H9 (cell line): Measurements from ENCODE around the gene MYLK4. TPM values are rescaled to one million over a fixed set of nuclear protein-coding genes. Genes with fewer than 3 reads are reported as not detected.

Experiments used
- DNase-seq: peaks from one replicate; pipeline ENCODE4 v3.0.0-alpha.2; 2017
- H2AFZ ChIP-seq: one replicate; pipeline ENCODE4 v1.6.1; 2013; ENCODE audit warnings: mild to moderate bottlenecking, low read length, control low read depth, moderate library complexity
- H2AK5ac ChIP-seq: 2 replicates; pipeline ENCODE4 v1.6.1; 2013; ENCODE audit warnings: low read length, control low read depth, mixed read lengths; ENCODE audit not compliant: insufficient read length
- H2BK120ac ChIP-seq: one replicate; pipeline ENCODE4 v1.6.1; 2013; ENCODE audit warnings: low read depth, mild to moderate bottlenecking, low read length, control low read depth, inconsistent platforms; ENCODE audit not compliant: poor library complexity, severe bottlenecking
- H2BK12ac ChIP-seq: 2 replicates; pipeline ENCODE4 v1.6.1; 2013; ENCODE audit warnings: low read length, control low read depth, mixed read lengths, low read depth; ENCODE audit not compliant: insufficient read length
- H2BK15ac ChIP-seq: 2 replicates; pipeline ENCODE4 v1.6.1; 2013; ENCODE audit warnings: low read depth, low read length, control low read depth
- H2BK20ac ChIP-seq: one replicate; pipeline ENCODE4 v1.6.1; 2013; ENCODE audit warnings: low read depth, mild to moderate bottlenecking, low read length, control low read depth, inconsistent platforms; ENCODE audit not compliant: poor library complexity, severe bottlenecking
- H2BK5ac ChIP-seq: 2 replicates; pipeline ENCODE4 v1.6.1; 2013; ENCODE audit warnings: low read length, control low read depth, mixed read lengths; ENCODE audit not compliant: insufficient read length
- H3K14ac ChIP-seq: 2 replicates; pipeline ENCODE4 v1.6.1; 2013; ENCODE audit warnings: low read length, control low read depth; ENCODE audit not compliant: insufficient read depth
- H3K18ac ChIP-seq: 2 replicates; pipeline ENCODE4 v1.6.1; 2013; ENCODE audit warnings: low read depth, mild to moderate bottlenecking, mixed read lengths, low read length, control low read depth; ENCODE audit not compliant: insufficient read length
- H3K23ac ChIP-seq: 2 replicates; pipeline ENCODE4 v1.6.1; 2013; ENCODE audit warnings: low read length, control low read depth, mixed read lengths, low read depth; ENCODE audit not compliant: insufficient read length
- H3K23me2 ChIP-seq: 2 replicates; pipeline ENCODE4 v1.6.1; 2013; ENCODE audit warnings: low read depth, mild to moderate bottlenecking, mixed read lengths, low read length, control low read depth; ENCODE audit not compliant: insufficient read length, poor library complexity, severe bottlenecking
- H3K27ac ChIP-seq: 2 replicates; pipeline ENCODE4 v1.5.1; 2013; ENCODE audit warnings: low read length, control low read depth, mixed read lengths, low read depth; ENCODE audit not compliant: insufficient read length
- H3K27me3 ChIP-seq: 2 replicates; pipeline ENCODE4 v1.6.1; 2013; ENCODE audit warnings: low read length, control low read depth, inconsistent platforms; ENCODE audit not compliant: insufficient read depth
- H3K4ac ChIP-seq: 2 replicates; pipeline ENCODE4 v1.6.1; 2013; ENCODE audit warnings: low read depth, mild to moderate bottlenecking, control low read depth, inconsistent platforms, low read length, moderate library complexity
- H3K4me1 ChIP-seq: 2 replicates; pipeline ENCODE4 v1.6.1; 2013; ENCODE audit warnings: low read length, control low read depth, inconsistent platforms; ENCODE audit not compliant: insufficient read depth
- H3K4me2 ChIP-seq: 2 replicates; pipeline ENCODE4 v1.6.1; 2013; ENCODE audit warnings: low read length, control low read depth, mixed read lengths; ENCODE audit not compliant: insufficient read length, insufficient read depth
- H3K56ac ChIP-seq: 2 replicates; pipeline ENCODE4 v1.6.1; 2013; ENCODE audit warnings: low read depth, mild to moderate bottlenecking, mixed read lengths, low read length, control low read depth; ENCODE audit not compliant: insufficient read length
- H3K79me1 ChIP-seq: 2 replicates; pipeline ENCODE4 v1.6.1; 2013; ENCODE audit warnings: low read depth, mild to moderate bottlenecking, moderate library complexity, low read length, control low read depth, inconsistent platforms; ENCODE audit not compliant: insufficient read depth, poor library complexity, severe bottlenecking
- H3K79me2 ChIP-seq: 2 replicates; pipeline ENCODE4 v1.6.1; 2013; ENCODE audit warnings: low read length, control low read depth, inconsistent platforms; ENCODE audit not compliant: insufficient read depth
- H3K9ac ChIP-seq: 2 replicates; pipeline ENCODE4 v1.6.1; 2013; ENCODE audit warnings: low read length, control low read depth, mixed read lengths; ENCODE audit not compliant: insufficient read length; ENCODE audit errors: extremely low read depth
- H3K9me3 ChIP-seq: one replicate; pipeline ENCODE4 v1.6.1; 2013; ENCODE audit warnings: low read depth, low read length, inconsistent platforms; ENCODE audit not compliant: control insufficient read depth
- H3T11ph ChIP-seq: one replicate; pipeline ENCODE4 v1.6.1; 2013; ENCODE audit warnings: mild to moderate bottlenecking, low read length, control low read depth, inconsistent platforms
- H4K20me1 ChIP-seq: one replicate; pipeline ENCODE4 v1.6.1; 2013; ENCODE audit not compliant: control insufficient read depth, insufficient read length, insufficient read depth
- H4K5ac ChIP-seq: 2 replicates; pipeline ENCODE4 v1.6.1; 2013; ENCODE audit warnings: low read depth, mild to moderate bottlenecking, mixed read lengths, low read length, control low read depth; ENCODE audit not compliant: insufficient read length
- H4K8ac ChIP-seq: replicated peaks from 2 replicates; pipeline ENCODE4 v1.6.1; 2013; ENCODE audit warnings: low read length, control low read depth, mixed read lengths, low read depth; ENCODE audit not compliant: insufficient read length
- H4K91ac ChIP-seq: 2 replicates; pipeline ENCODE4 v1.6.1; 2013; ENCODE audit warnings: low read depth, mild to moderate bottlenecking, moderate library complexity, mixed read lengths, low read length, control low read depth; ENCODE audit not compliant: insufficient read length
- H3K27ac Mint-ChIP-seq, 3 experiments: 2 replicates in 2 of 3; 3 replicates in 1 of 3; pipeline ENCODE4 v1.8.0; 2020 to 2021; ENCODE audit warnings: mixed read lengths in 3 of 3, mild to moderate bottlenecking in 1 of 3, moderate library complexity in 1 of 3
- H3K27me3 Mint-ChIP-seq: 2 replicates; pipeline ENCODE4 v1.8.0; 2021; ENCODE audit warnings: low read depth, mild to moderate bottlenecking, moderate library complexity, mixed read lengths
- H3K36me3 Mint-ChIP-seq, 3 experiments: 2 replicates in 2 of 3; 3 replicates in 1 of 3; pipeline ENCODE4 v1.8.0; 2020 to 2021; ENCODE audit warnings: low read depth in 3 of 3, mixed read lengths in 3 of 3; ENCODE audit not compliant: insufficient read depth in 1 of 3
- H3K4me1 Mint-ChIP-seq, 2 experiments: 2 replicates each; pipeline ENCODE4 v1.8.0; 2020; ENCODE audit warnings: mixed read lengths in 2 of 2
- H3K4me3 Mint-ChIP-seq, 2 experiments: 2 replicates in 1 of 2; 3 replicates in 1 of 2; pipeline ENCODE4 v1.8.0; 2020 to 2021; ENCODE audit warnings: mild to moderate bottlenecking in 2 of 2, mixed read lengths in 2 of 2, moderate library complexity in 1 of 2
- H3K9me3 Mint-ChIP-seq, 2 experiments: 2 replicates in 1 of 2; 3 replicates in 1 of 2; pipeline ENCODE4 v1.8.0; 2020; ENCODE audit warnings: mild to moderate bottlenecking in 2 of 2, mixed read lengths in 2 of 2, moderate library complexity in 1 of 2
- WGBS: extraction: QIAGEN DNeasy Blood & Tissue Kit; methylation state at CpG from one replicate; pipeline ENCODE4 v1.1.7; 2013; ENCODE audit warnings: missing lambda C conversion rate, low lambda C conversion rate, mixed read lengths; ENCODE audit not compliant: insufficient read length; ENCODE audit errors: extremely low coverage; 5-methylcytosine and 5-hydroxymethylcytosine counted together
- total RNA-seq: library from RNA; stranded (reverse); gene quantifications from 2 replicates; pipeline ENCODE4 v1.2.1, GENCODE V29; 2021
- TF ChIP-seq, protein P1 (sequence below): fragments of 200-600 bp; sonication (generic); conservative IDR thresholded peaks from 3 replicates; pipeline ENCODE4 v1.8.0; 2021; ENCODE audit warnings: antibody characterized with exemption, mild to moderate bottlenecking

The MYLK4 gene
- total RNA-seq, 1 experiment from 2014 or later = 0.28 TPM

DNA sequence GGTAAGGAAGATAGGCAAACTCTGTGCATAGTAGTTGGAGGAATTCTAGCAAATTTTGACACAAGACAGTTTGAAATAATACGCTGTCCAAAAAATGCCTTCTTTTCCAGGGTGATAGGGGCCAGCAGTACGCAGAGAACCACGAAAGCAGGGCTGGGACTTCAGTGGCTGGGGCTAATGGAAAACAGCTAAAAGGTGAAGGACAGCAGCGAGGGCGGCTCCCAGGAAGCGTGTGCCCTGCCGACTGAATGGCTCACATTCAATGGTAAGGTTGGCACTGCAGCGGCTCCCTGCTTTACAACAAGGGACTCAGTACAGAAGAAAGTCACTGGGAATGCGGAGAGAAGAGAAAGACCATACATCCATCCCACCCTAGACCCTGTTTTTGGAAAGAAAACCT is 131.1 kb downstream of the MYLK4 start:
- Histone ChIP-seq H3T11ph (no peak overlapping the region), H3K56ac (no peak overlapping the region), H3K27ac (no peak overlapping the region), H3K4me2 (no peak overlapping the region), H2BK120ac (no peak overlapping the region), H2BK15ac (no peak overlapping the region), H3K4ac (no peak overlapping the region), H2AK5ac (no peak overlapping the region), H3K4me1 (no peaks in the 10 kb centered on the region), H3K23me2 (no peaks in the 10 kb centered on the region), H3K79me2 (no peaks in the 10 kb centered on the region), H2BK20ac (no peak overlapping the region), H2BK12ac (no peak overlapping the region), H3K27me3 (no peaks in the 10 kb centered on the region), H4K8ac (no peak overlapping the region), H3K9me3 (no peaks in the 10 kb centered on the region), H3K9ac (no peak overlapping the region), H4K5ac (no peak overlapping the region), H4K91ac (no peak overlapping the region), H3K23ac (no peak overlapping the region), H2BK5ac (no peak overlapping the region), H2AFZ (no peak overlapping the region), H3K18ac (no peak overlapping the region), H4K20me1 (no peaks in the 10 kb centered on the region), H3K79me1 (no peaks in the 10 kb centered on the region), H3K14ac (no peak overlapping the region)
- no CpG with 5 or more reads among the region's 9 CpGs for WGBS
- H3K4me3 Mint-ChIP-seq = no peak overlapping the region
- no peak for DNase-seq
- H3K27ac Mint-ChIP-seq = no peak overlapping the region
- no peaks in the 10 kb centered on the region for H3K36me3 Mint-ChIP-seq
- peaks cover 14% of the 10 kb centered on the region in 2 experiments for H3K4me1 Mint-ChIP-seq
- TF ChIP-seq, protein P1, sequence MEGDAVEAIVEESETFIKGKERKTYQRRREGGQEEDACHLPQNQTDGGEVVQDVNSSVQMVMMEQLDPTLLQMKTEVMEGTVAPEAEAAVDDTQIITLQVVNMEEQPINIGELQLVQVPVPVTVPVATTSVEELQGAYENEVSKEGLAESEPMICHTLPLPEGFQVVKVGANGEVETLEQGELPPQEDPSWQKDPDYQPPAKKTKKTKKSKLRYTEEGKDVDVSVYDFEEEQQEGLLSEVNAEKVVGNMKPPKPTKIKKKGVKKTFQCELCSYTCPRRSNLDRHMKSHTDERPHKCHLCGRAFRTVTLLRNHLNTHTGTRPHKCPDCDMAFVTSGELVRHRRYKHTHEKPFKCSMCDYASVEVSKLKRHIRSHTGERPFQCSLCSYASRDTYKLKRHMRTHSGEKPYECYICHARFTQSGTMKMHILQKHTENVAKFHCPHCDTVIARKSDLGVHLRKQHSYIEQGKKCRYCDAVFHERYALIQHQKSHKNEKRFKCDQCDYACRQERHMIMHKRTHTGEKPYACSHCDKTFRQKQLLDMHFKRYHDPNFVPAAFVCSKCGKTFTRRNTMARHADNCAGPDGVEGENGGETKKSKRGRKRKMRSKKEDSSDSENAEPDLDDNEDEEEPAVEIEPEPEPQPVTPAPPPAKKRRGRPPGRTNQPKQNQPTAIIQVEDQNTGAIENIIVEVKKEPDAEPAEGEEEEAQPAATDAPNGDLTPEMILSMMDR = no peak
- H3K27me3 Mint-ChIP-seq = peaks cover 3% of the 10 kb centered on the region
- no peaks in the 10 kb centered on the region; a peak in 1 of 5 replicates for H3K9me3 Mint-ChIP-seq
